Vagina (tissue), 2 donors: ENCODE results near the gene FAM120AOS. TPM values are rescaled to one million over a fixed set of nuclear protein-coding genes. Genes with fewer than 3 reads are reported as not detected.

Experiments used
- DNase-seq, 2 donors: peaks; one replicate each; pipeline ENCODE4 v3.0.0-alpha.2; 2017; ENCODE audit errors: extremely low spot score in 2 of 2
- H3K27ac ChIP-seq: fragments of 200-600 bp; sonication (generic); one replicate; pipeline ENCODE4 v1.5.1; 2019
- H3K27me3 ChIP-seq: fragments of 200-600 bp; sonication (generic); one replicate; pipeline ENCODE4 v1.5.1; 2019
- H3K36me3 ChIP-seq, 2 donors: fragments of 200-600 bp; sonication (generic); one replicate each; pipeline ENCODE4 v1.5.1; 2017 to 2019
- H3K4me1 ChIP-seq: fragments of 200-600 bp; sonication (generic); one replicate; pipeline ENCODE4 v1.5.1; 2019
- H3K4me3 ChIP-seq, 2 donors: fragments of 200-600 bp; sonication (generic); 1 replicate in 1 of 2; 2 replicates in 1 of 2; pipeline ENCODE4 v1.5.1; 2016 to 2019
- H3K9me3 ChIP-seq: fragments of 200-600 bp; sonication (generic); one replicate; pipeline ENCODE4 v1.5.1; 2019
- POLR2A ChIP-seq, 2 donors: fragments of 450-650 bp; IDR thresholded peaks; one replicate each; pipeline ENCODE4 v1.6.1; 2017; ENCODE audit warnings: antibody characterized with exemption in 2 of 2, mild to moderate bottlenecking in 2 of 2, moderate library complexity in 2 of 2
- POLR2AphosphoS5 ChIP-seq, 2 donors: sonication (generic); formaldehyde crosslinking; IDR thresholded peaks; one replicate each; pipeline ENCODE4 v1.9.0; 2017; ENCODE audit warnings: antibody characterized with exemption in 2 of 2, mild to moderate bottlenecking in 2 of 2, low read depth in 1 of 2; ENCODE audit not compliant: insufficient read depth in 1 of 2
- intact Hi-C: fragments of 100-400 bp; cut with DNase I; formaldehyde crosslinking; loops from one replicate; pipeline ENCODE4 v1.15.1; 2023
- total RNA-seq: library from RNA; depleted of rRNA; stranded (reverse); fragments of >200 nt; gene quantifications from one replicate; pipeline ENCODE4 v1.2.3, GENCODE V29; 2016
- TF ChIP-seq, protein P1 (sequence below), 3 experiments: fragments of 450-650 bp in 2 of 3; fragments of 200-600 bp in 1 of 3; sonication (generic) in 1 of 3; IDR thresholded peaks; one replicate each; pipeline ENCODE4 v1.5.1; 2017 to 2019; ENCODE audit warnings: antibody characterized with exemption in 3 of 3, mild to moderate bottlenecking in 2 of 3, moderate library complexity in 2 of 3

Gene FAM120AOS
- total RNA-seq, 1 donor from 2014 or later, result 41.5 TPM

DNA sequence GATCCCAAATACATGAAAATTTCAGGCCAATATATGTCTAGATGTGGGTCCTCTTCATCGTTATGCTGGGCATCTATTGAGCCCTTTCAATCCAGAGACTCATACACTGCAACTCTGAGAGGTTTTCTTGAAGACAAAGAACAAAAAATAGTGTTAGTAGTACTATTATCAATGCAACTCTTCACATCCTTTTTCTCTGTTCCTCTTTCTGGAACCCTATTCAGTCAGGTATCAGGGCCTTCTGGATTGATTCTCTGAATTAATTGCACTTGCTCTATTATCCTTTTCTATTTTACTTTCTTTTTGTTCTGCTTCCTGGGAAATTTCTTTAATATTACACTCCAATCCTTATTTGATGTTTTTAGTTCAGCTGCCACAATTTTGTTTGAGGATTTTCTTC is 20.4 kb downstream of the FAM120AOS start:
- no peak for DNase-seq
- H3K4me1 ChIP-seq, result no peaks in the 10 kb centered on the region
- H3K4me3 ChIP-seq, result no peak overlapping the region
- no peaks in the 10 kb centered on the region for H3K27me3 ChIP-seq
- H3K36me3 ChIP-seq, result no peaks in the 10 kb centered on the region
- intact Hi-C loops, result no loop called here
- TF ChIP-seq POLR2A (IDR thresholded peaks at IDR 0.05) (no peak), POLR2AphosphoS5 (IDR thresholded peaks at IDR 0.05; ENCODE audit: insufficient read depth in 1 of 2, low read depth in 1 of 2) (no peak)
- TF ChIP-seq, protein P1, sequence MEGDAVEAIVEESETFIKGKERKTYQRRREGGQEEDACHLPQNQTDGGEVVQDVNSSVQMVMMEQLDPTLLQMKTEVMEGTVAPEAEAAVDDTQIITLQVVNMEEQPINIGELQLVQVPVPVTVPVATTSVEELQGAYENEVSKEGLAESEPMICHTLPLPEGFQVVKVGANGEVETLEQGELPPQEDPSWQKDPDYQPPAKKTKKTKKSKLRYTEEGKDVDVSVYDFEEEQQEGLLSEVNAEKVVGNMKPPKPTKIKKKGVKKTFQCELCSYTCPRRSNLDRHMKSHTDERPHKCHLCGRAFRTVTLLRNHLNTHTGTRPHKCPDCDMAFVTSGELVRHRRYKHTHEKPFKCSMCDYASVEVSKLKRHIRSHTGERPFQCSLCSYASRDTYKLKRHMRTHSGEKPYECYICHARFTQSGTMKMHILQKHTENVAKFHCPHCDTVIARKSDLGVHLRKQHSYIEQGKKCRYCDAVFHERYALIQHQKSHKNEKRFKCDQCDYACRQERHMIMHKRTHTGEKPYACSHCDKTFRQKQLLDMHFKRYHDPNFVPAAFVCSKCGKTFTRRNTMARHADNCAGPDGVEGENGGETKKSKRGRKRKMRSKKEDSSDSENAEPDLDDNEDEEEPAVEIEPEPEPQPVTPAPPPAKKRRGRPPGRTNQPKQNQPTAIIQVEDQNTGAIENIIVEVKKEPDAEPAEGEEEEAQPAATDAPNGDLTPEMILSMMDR (IDR thresholded peaks at IDR 0.05), result no peak
- no peak overlapping the region for H3K27ac ChIP-seq
- H3K9me3 ChIP-seq, result no peaks in the 10 kb centered on the region

DNA sequence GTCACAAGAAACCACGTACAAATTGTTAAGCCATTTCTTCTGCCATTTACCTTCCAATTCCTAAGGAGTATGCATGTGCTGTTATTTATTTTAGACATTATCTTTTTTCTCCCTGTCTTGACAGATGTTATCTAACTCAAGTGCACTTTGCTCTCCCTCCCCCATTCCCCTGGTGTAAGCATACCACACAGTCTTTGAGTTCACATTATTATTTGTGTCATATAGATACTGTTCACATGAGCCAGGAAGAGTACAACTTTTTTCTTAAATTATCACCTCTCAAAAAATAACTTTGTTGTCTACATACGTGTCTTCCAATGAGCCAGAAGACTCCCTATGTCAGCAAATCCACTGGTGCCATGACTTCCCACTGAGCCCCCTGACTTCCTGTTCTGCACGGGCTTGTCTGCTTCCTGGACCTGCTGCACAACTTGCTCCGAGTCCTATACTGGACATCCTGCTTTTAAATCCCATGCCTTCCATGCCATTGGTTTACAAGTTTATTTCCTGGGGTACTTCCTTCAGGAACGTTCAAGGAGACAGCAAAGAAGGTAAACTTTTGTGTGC is 21.8 kb downstream of the FAM120AOS start:
- no peaks in the 10 kb centered on the region for H3K36me3 ChIP-seq
- DNase-seq, result no peak
- H3K4me3 ChIP-seq, result no peak overlapping the region
- TF ChIP-seq POLR2A (IDR thresholded peaks at IDR 0.05), result no peak
- no peak for TF ChIP-seq POLR2AphosphoS5 (IDR thresholded peaks at IDR 0.05; ENCODE audit: insufficient read depth in 1 of 2, low read depth in 1 of 2)
- TF ChIP-seq, protein P1 (IDR thresholded peaks at IDR 0.05), result no peak
- intact Hi-C loops, result no loop called here
- H3K9me3 ChIP-seq, result no peaks in the 10 kb centered on the region
- H3K4me1 ChIP-seq, result no peaks in the 10 kb centered on the region
- no peak overlapping the region for H3K27ac ChIP-seq
- H3K27me3 ChIP-seq, result no peaks in the 10 kb centered on the region

DNA sequence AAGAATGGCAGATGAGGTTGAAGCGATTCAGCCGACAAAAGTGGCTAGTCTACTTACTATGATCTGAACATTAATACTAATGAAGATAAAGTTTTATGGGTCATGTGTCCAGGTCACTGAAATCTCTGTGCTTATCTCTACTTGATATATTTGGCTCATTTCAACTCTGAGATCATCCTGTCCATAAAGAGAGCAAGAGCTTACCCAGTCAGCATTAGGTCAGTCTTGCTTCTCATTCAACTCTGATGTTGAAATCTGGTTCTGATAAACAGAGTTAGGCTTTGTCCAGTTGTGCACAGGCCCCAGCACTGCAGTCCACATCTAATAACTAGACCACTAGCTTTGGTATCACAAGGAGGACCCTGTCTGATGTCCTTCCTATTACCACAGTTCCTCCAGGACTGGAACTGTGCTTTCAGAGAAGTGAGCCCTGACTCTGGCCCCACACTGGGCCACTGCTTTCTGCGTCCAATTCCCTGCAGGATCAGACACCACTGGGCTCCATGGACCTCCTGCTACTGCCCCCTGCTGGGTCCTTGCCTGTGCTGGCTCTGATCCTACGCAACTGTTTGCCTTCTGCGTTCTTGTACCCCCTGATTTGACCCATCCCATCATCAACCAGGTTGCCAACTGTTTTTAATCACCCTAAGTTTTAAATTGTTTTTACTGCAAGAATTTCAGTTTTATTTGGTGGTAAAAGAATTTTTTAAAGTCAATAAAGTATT is 25.6 kb downstream of the FAM120AOS start:
- no peaks in the 10 kb centered on the region for H3K36me3 ChIP-seq
- intact Hi-C loops, result no loop called here
- no peak for DNase-seq

DNA sequence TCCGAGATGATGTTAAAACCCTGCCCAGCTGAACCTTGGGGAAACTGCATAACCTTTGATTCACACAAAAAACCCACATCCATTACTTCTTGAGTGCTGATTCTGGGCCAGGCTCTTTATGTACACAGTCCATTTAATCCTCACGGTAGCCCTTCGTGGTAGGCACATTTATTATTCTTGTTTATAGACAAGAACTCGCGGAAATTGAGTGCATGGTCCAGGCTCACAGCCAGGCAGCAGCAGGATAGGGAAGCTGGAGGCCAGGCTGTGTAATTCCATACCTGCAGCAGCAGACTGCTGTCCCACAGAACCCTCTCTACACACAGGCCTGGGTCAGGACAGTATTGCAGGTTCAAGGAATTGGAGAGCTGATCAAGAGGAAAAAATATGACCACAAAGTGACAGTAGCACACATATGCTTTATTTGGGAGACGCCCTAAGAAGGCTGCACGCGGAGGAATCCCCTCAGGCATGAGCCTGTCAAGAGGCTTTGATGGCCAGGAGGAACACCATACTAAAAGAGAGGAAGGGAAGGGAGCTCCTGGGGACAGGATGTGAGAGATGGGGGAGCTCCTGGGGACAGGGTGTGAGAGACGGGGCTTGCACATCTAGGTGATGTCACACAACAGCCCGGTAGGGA is 30.3 kb downstream of the FAM120AOS start:
- Histone ChIP-seq H3K27ac (no peak overlapping the region), H3K36me3 (no peaks in the 10 kb centered on the region), H3K27me3 (no peaks in the 10 kb centered on the region), H3K4me3 (no peak overlapping the region), H3K9me3 (peaks cover 10% of the 10 kb centered on the region), H3K4me1 (no peaks in the 10 kb centered on the region)
- DNase-seq, result no peak
- intact Hi-C loops, result no loop called here
- TF ChIP-seq POLR2AphosphoS5 (IDR thresholded peaks at IDR 0.05; ENCODE audit: insufficient read depth in 1 of 2, low read depth in 1 of 2) (no peak), POLR2A (IDR thresholded peaks at IDR 0.05) (no peak)
- TF ChIP-seq, protein P1 (IDR thresholded peaks at IDR 0.05), result no peak

More for the DNA sequence above, 25.6 kb downstream of the FAM120AOS start:
- no peak overlapping the region for H3K27ac ChIP-seq
- no peaks in the 10 kb centered on the region for H3K9me3 ChIP-seq
- no peak for TF ChIP-seq POLR2AphosphoS5 (IDR thresholded peaks at IDR 0.05; ENCODE audit: insufficient read depth in 1 of 2, low read depth in 1 of 2)
- TF ChIP-seq POLR2A (IDR thresholded peaks at IDR 0.05), result no peak
- TF ChIP-seq, protein P1 (IDR thresholded peaks at IDR 0.05), result no peak
- no peaks in the 10 kb centered on the region for H3K27me3 ChIP-seq
- H3K4me3 ChIP-seq, result no peak overlapping the region
- no peaks in the 10 kb centered on the region for H3K4me1 ChIP-seq

GRCh38 chr9:93419023-93419422 is 34.4 kb downstream of the FAM120AOS start:
- H3K36me3 ChIP-seq, result no peaks in the 10 kb centered on the region
- no peak overlapping the region for H3K27ac ChIP-seq
- no peaks in the 10 kb centered on the region for H3K4me1 ChIP-seq
- H3K4me3 ChIP-seq, result no peak overlapping the region
- peaks cover 10% of the 10 kb centered on the region for H3K9me3 ChIP-seq
- intact Hi-C loops, result no loop called here
- H3K27me3 ChIP-seq, result no peaks in the 10 kb centered on the region
- TF ChIP-seq POLR2AphosphoS5 (IDR thresholded peaks at IDR 0.05; ENCODE audit: insufficient read depth in 1 of 2, low read depth in 1 of 2) (no peak), POLR2A (IDR thresholded peaks at IDR 0.05) (no peak)
- TF ChIP-seq, protein P1 (IDR thresholded peaks at IDR 0.05), result no peak
- no peak for DNase-seq
